Endodermal cell (in vitro differentiated cells): Measurements from ENCODE around the gene PIKFYVE. TPM values are rescaled to one million over a fixed set of nuclear protein-coding genes. Genes with fewer than 3 reads are reported as not detected.
A peak's percentile ranks its signal among the peaks of the same experiment; 100 is the strongest.

Experiments
- DNase-seq: peaks from one replicate; pipeline ENCODE4 v3.0.0-alpha.2; 2017
- H3K27ac ChIP-seq: 2 replicates; pipeline ENCODE4 v1.5.1; 2013; ENCODE audit warnings: mild to moderate bottlenecking, low read depth, low read length, moderate library complexity
- H3K27me3 ChIP-seq: 2 replicates; pipeline ENCODE4 v1.6.1; 2013; ENCODE audit warnings: mild to moderate bottlenecking, low read length, moderate library complexity; ENCODE audit not compliant: insufficient read depth, control insufficient read depth, poor library complexity, severe bottlenecking
- H3K36me3 ChIP-seq: 2 replicates; pipeline ENCODE4 v1.7.0; 2013; ENCODE audit warnings: mild to moderate bottlenecking, low read length, moderate library complexity; ENCODE audit not compliant: control insufficient read depth, insufficient read depth
- H3K4me1 ChIP-seq: one replicate; pipeline ENCODE4 v1.7.0; 2013; ENCODE audit warnings: low read length; ENCODE audit not compliant: control insufficient read depth, insufficient read depth
- H3K4me3 ChIP-seq: 2 replicates; pipeline ENCODE4 v1.5.1; 2013; ENCODE audit warnings: mild to moderate bottlenecking, low read length, moderate library complexity
- H3K9ac ChIP-seq: 2 replicates; pipeline ENCODE4 v1.6.1; 2013; ENCODE audit warnings: mild to moderate bottlenecking, low read length, moderate library complexity; ENCODE audit not compliant: poor library complexity, severe bottlenecking; ENCODE audit errors: extremely low read depth
- H3K9me3 ChIP-seq: 2 replicates; pipeline ENCODE4 v1.6.1; 2013; ENCODE audit warnings: mild to moderate bottlenecking, low read length, moderate library complexity; ENCODE audit not compliant: control insufficient read depth
- H3K27ac Mint-ChIP-seq: 2 replicates; pipeline ENCODE4 v1.8.0; 2020; ENCODE audit warnings: mixed read lengths
- H3K27me3 Mint-ChIP-seq: 2 replicates; pipeline ENCODE4 v1.8.0; 2021; ENCODE audit warnings: mild to moderate bottlenecking, mixed read lengths; ENCODE audit not compliant: insufficient read depth
- H3K36me3 Mint-ChIP-seq: 2 replicates; pipeline ENCODE4 v1.8.0; 2020; ENCODE audit warnings: low read depth, mixed read lengths
- H3K4me1 Mint-ChIP-seq: 2 replicates; pipeline ENCODE4 v1.8.0; 2020; ENCODE audit warnings: mixed read lengths
- H3K4me3 Mint-ChIP-seq: 2 replicates; pipeline ENCODE4 v1.8.0; 2020; ENCODE audit warnings: mild to moderate bottlenecking, moderate library complexity, mixed read lengths
- H3K9me3 Mint-ChIP-seq: 2 replicates; pipeline ENCODE4 v1.8.0; 2020; ENCODE audit warnings: mild to moderate bottlenecking, mixed read lengths
- CTCF ChIP-seq: fragments of 200-600 bp; sonication (generic); conservative IDR thresholded peaks from 2 replicates; pipeline ENCODE4 v1.5.0; 2021; ENCODE audit warnings: antibody characterized with exemption, mild to moderate bottlenecking
- WGBS, 2 experiments: methylation state at CpG; one replicate each; pipeline versions ENCODE4 v1.1.5 to v1.1.7; 2013; ENCODE audit warnings: missing lambda C conversion rate in 2 of 2, mixed read lengths in 1 of 2; ENCODE audit not compliant: insufficient coverage in 1 of 2, insufficient read length in 1 of 2; 5-methylcytosine and 5-hydroxymethylcytosine counted together
- total RNA-seq, 2 donors: library from RNA; stranded (reverse); fragmentation: NEBNext Ultra II Directional in 1 of 2; extraction: Animal tissue kit (Norgen Biotek cat#: 25700) in 1 of 2; gene quantifications; 2 replicates in 1 of 2; 3 replicates in 1 of 2; pipeline ENCODE4 v1.2.1, GENCODE V29; 2021

PIKFYVE gene
- total RNA-seq, 2 donors from 2014 or later = 34.9 to 41.2 TPM

GRCh38 chr2:208315081-208315788 is 49.2 kb downstream of the PIKFYVE start:
- Histone ChIP-seq H3K27me3 (no peaks in the 10 kb centered on the region), H3K4me1 (peaks cover 12% of the 10 kb centered on the region), H3K4me3 (no peak overlapping the region), H3K9me3 (peaks cover 5% of the 10 kb centered on the region), H3K9ac (no peak overlapping the region), H3K36me3 (peaks cover 50% of the 10 kb centered on the region), H3K27ac (no peak overlapping the region)
- no peak for TF ChIP-seq CTCF
- Mint-ChIP-seq H3K27ac (no peak overlapping the region), H3K27me3 (no peaks in the 10 kb centered on the region), H3K36me3 (peaks cover 51% of the 10 kb centered on the region), H3K4me3 (no peak overlapping the region), H3K9me3 (peaks cover 3% of the 10 kb centered on the region), H3K4me1 (peaks cover 22% of the 10 kb centered on the region)
- 95 to 98% methylated on average over 4 to 8 of the region's 8 CpGs for WGBS, 2 experiments
- no peak for DNase-seq

- Mint-ChIP-seq H3K27ac (peak overlapping the region; percentile 14), H3K27me3 (no peaks in the 10 kb centered on the region)
- WGBS, 2 experiments = 14 to 45% methylated on average over 2 of the region's 2 CpGs
These were observed 52.1 kb downstream of the PIKFYVE start for GRCh38 chr2:208318127-208318526.

GRCh38 chr2:208319391-208319790 is 53.3 kb downstream of the PIKFYVE start:
- peaks cover 5% of the 10 kb centered on the region for H3K9me3 ChIP-seq
- no peak overlapping the region for H3K27ac ChIP-seq
- Mint-ChIP-seq H3K4me3 (no peak overlapping the region), H3K36me3 (peaks cover 69% of the 10 kb centered on the region), H3K4me1 (peaks cover 22% of the 10 kb centered on the region), H3K27ac (no peak overlapping the region), H3K9me3 (peaks cover 3% of the 10 kb centered on the region), H3K27me3 (no peaks in the 10 kb centered on the region)
- peaks cover 52% of the 10 kb centered on the region for H3K36me3 ChIP-seq
- no peak overlapping the region for H3K4me3 ChIP-seq
- no peaks in the 10 kb centered on the region for H3K27me3 ChIP-seq
- DNase-seq = no peak
- TF ChIP-seq CTCF = no peak
- peaks cover 12% of the 10 kb centered on the region for H3K4me1 ChIP-seq
- 94 to 100% methylated on average over 1 to 2 of the region's 2 CpGs for WGBS, 2 experiments
- H3K9ac ChIP-seq = no peak overlapping the region

More at GRCh38 chr2:208318127-208318526, 52.1 kb downstream of the PIKFYVE start:
- Histone ChIP-seq H3K4me3 (no peak overlapping the region), H3K4me1 (peaks cover 12% of the 10 kb centered on the region), H3K36me3 (peaks cover 54% of the 10 kb centered on the region), H3K9ac (no peak overlapping the region), H3K9me3 (peaks cover 5% of the 10 kb centered on the region), H3K27ac (no peak overlapping the region), H3K27me3 (no peaks in the 10 kb centered on the region)
- no peak for TF ChIP-seq CTCF
- no peak for DNase-seq
- Mint-ChIP-seq H3K4me3 (no peak overlapping the region), H3K4me1 (peaks cover 22% of the 10 kb centered on the region), H3K36me3 (peaks cover 60% of the 10 kb centered on the region), H3K9me3 (peaks cover 3% of the 10 kb centered on the region)
